NK-92 (cell line): ENCODE data around the gene UBA5.
"Not testable (repeated sequence)": the region's sequence is repeated elsewhere in the genome, so short reads cannot be mapped to it uniquely, and the experiment has no call there.

Source experiments
- DNase-seq: peaks from one replicate; lab custom pipeline; 2025; ENCODE audit not compliant: unreplicated experiment; lab: John Stamatoyannopoulos, UW

UBA5 gene

GRCh38 chr3:132660052-132660810, at the start of gene UBA5:
TSS of gene UBA5 (plus strand) at chr3:132660329. CDS start at chr3:132660538, 209 bp downstream.
- no peak for DNase-seq

GRCh38 chr3:132615301-132615700, 44.8 kb upstream of the UBA5 start:
- DNase-seq = not testable (repeated sequence)

- DNase-seq = no peak
These were observed 44.2 kb upstream of the UBA5 start for GRCh38 chr3:132615881-132616280.

- DNase-seq = no peak
These were observed 43.3 kb upstream of the UBA5 start for GRCh38 chr3:132616780-132617179.

- no peak for DNase-seq
These were observed 38.0 kb upstream of the UBA5 start for GRCh38 chr3:132622148-132622547.

GRCh38 chr3:132622761-132623160, 37.4 kb upstream of the UBA5 start:
- DNase-seq = no peak

GRCh38 chr3:132623646-132624045, 36.5 kb upstream of the UBA5 start:
- DNase-seq = no peak

GRCh38 chr3:132624790-132625189, 35.3 kb upstream of the UBA5 start:
- DNase-seq = no peak

GRCh38 chr3:132625613-132626012, 34.5 kb upstream of the UBA5 start:
- DNase-seq = no peak

- DNase-seq = no peak
These were observed 33.2 kb upstream of the UBA5 start for GRCh38 chr3:132626955-132627354.

- no peak for DNase-seq
These were observed 32.0 kb upstream of the UBA5 start for GRCh38 chr3:132628157-132628556.

- DNase-seq = no peak
These were observed 30.2 kb upstream of the UBA5 start for GRCh38 chr3:132629928-132630327.

- no peak for DNase-seq
These were observed 29.5 kb upstream of the UBA5 start for GRCh38 chr3:132630612-132631011.

- no peak for DNase-seq
These were observed 25.1 kb upstream of the UBA5 start for GRCh38 chr3:132635052-132635451.

- no peak for DNase-seq
These were observed 22.5 kb upstream of the UBA5 start for GRCh38 chr3:132637590-132637989.

- DNase-seq = no peak
These were observed 21.4 kb upstream of the UBA5 start for GRCh38 chr3:132638706-132639105.

GRCh38 chr3:132641427-132641826, 18.7 kb upstream of the UBA5 start:
- not testable (repeated sequence) for DNase-seq

- DNase-seq = no peak
These were observed 18.1 kb upstream of the UBA5 start for GRCh38 chr3:132641837-132642538.

- DNase-seq = no peak
These were observed 17.6 kb upstream of the UBA5 start for GRCh38 chr3:132642539-132642847.

GRCh38 chr3:132643366-132643765, 16.8 kb upstream of the UBA5 start:
- no peak for DNase-seq

- no peak for DNase-seq
These were observed 15.1 kb upstream of the UBA5 start for GRCh38 chr3:132645058-132645457.

- no peak for DNase-seq
These were observed 10.0 kb upstream of the UBA5 start for GRCh38 chr3:132650153-132650552.
